Naive thymus-derived CD8-positive, alpha-beta T cell (primary cell): Measurements from ENCODE around the gene CYP1B1. TPM values are rescaled to one million over a fixed set of nuclear protein-coding genes. Genes with fewer than 3 reads are reported as not detected.
"Not testable (repeated sequence)": the region's sequence is repeated elsewhere in the genome, so short reads cannot be mapped to it uniquely, and the experiment has no call there.

Experiments
- ATAC-seq, 2 donors: fragments of 150-1000 bp; cut with Tn5 transposase in 1 of 2; sonication (Bioruptor Pico), chemical (Tn5 transposase) in 1 of 2; 1 replicate in 1 of 2; 2 replicates in 1 of 2; pipeline ENCODE4 v1.10.0; 2021; ENCODE audit warnings: mild to moderate bottlenecking in 2 of 2, moderate library complexity in 2 of 2
- POLR2A ChIA-PET: fragments of 350-600 bp; sonication (Branson Sonifier 250); formaldehyde crosslinking; loops from one replicate; lab custom pipeline; 2021; ENCODE audit warnings: antibody characterized with exemption; lab: Charles Lee
- DNase-seq, 10 donors: peaks; one replicate each; pipeline versions ENCODE4 v3.0.0 to v3.0.0-alpha.2; 2020 to 2022
- H3K27ac Mint-ChIP-seq, 10 donors: one replicate each; pipeline ENCODE4 v1.8.0; 2020 to 2022; ENCODE audit warnings: mild to moderate bottlenecking in 10 of 10, mixed read lengths in 10 of 10, moderate library complexity in 4 of 10, inconsistent platforms in 1 of 10
- H3K27me3 Mint-ChIP-seq, 5 donors: one replicate each; pipeline ENCODE4 v1.8.0; 2021 to 2022; ENCODE audit warnings: mixed read lengths in 5 of 5
- H3K36me3 Mint-ChIP-seq, 3 donors: one replicate each; pipeline ENCODE4 v1.8.0; 2020 to 2022; ENCODE audit warnings: mixed read lengths in 3 of 3, mild to moderate bottlenecking in 2 of 3, inconsistent platforms in 1 of 3
- H3K4me1 Mint-ChIP-seq, 4 donors: one replicate each; pipeline ENCODE4 v1.8.0; 2021 to 2022; ENCODE audit warnings: mixed read lengths in 4 of 4
- H3K4me3 Mint-ChIP-seq, 10 donors: one replicate each; pipeline ENCODE4 v1.8.0; 2020 to 2022; ENCODE audit warnings: mild to moderate bottlenecking in 10 of 10, mixed read lengths in 10 of 10, moderate library complexity in 6 of 10, inconsistent platforms in 1 of 10
- H3K9me3 Mint-ChIP-seq, 9 donors: one replicate each; pipeline ENCODE4 v1.8.0; 2020 to 2022; ENCODE audit warnings: mixed read lengths in 9 of 9, mild to moderate bottlenecking in 3 of 9, inconsistent platforms in 1 of 9, moderate library complexity in 1 of 9
- polyA plus RNA-seq, 3 donors: library from polyadenylated mRNA; unstranded; fragments of 300-500 nt; fragmentation: Illumina TruSeq; gene quantifications; one replicate each; pipeline ENCODE4 v1.2.3, GENCODE V29; 2021
- total RNA-seq, 8 experiments: library from RNA in 2 of 8; stranded (reverse) in 2 of 8; gene quantifications; one replicate each; pipeline ENCODE4 v1.2.3 and lab custom pipeline; 2021 to 2026

The CYP1B1 gene
- total and polyA plus RNA-seq, 5 experiments from 2014 or later = 0.10 to 3.9 (median 1.2) TPM; not detected in 1

- Mint-ChIP-seq H3K9me3 (peaks cover 0 to 4% (median under 1%) of the 10 kb centered on the region in 9 donors), H3K36me3 (peaks cover 0 to under 1% (median 0%) of the 10 kb centered on the region in 3 donors), H3K27me3 (peaks cover 38 to 72% (median 63%) of the 10 kb centered on the region in 5 donors), H3K4me1 (peaks cover 0 to 11% (median 9%) of the 10 kb centered on the region in 4 donors), H3K27ac (no peak overlapping the region), H3K4me3 (no peak overlapping the region)
- no peak for ATAC-seq
- DNase-seq = no peak
- POLR2A ChIA-PET = no interaction called here
These were observed 21.5 kb upstream of the CYP1B1 start for GRCh38 chr2:38097258-38097987.

GRCh38 chr2:38095996-38096861, 20.3 kb upstream of the CYP1B1 start:
- ATAC-seq (peak in 1 of 2 donors; percentile 23), DNase-seq (no peak)
- H3K27me3 Mint-ChIP-seq = peaks cover 36 to 83% (median 56%) of the 10 kb centered on the region in 5 donors
- peaks cover 0 to 4% (median 0%) of the 10 kb centered on the region in 9 donors for H3K9me3 Mint-ChIP-seq
- no peak overlapping the region for H3K4me3 Mint-ChIP-seq
- H3K36me3 Mint-ChIP-seq = no peaks in the 10 kb centered on the region
- H3K4me1 Mint-ChIP-seq = peaks cover 0 to 11% (median 9%) of the 10 kb centered on the region in 4 donors
- POLR2A ChIA-PET = no interaction called here
- H3K27ac Mint-ChIP-seq = no peak overlapping the region

- Mint-ChIP-seq H3K36me3 (no peaks in the 10 kb centered on the region), H3K9me3 (peaks cover 0 to 4% (median 0%) of the 10 kb centered on the region in 9 donors), H3K4me1 (peaks cover 0 to 11% (median 9%) of the 10 kb centered on the region in 4 donors), H3K4me3 (no peak overlapping the region), H3K27me3 (peaks cover 31 to 75% (median 47%) of the 10 kb centered on the region in 5 donors), H3K27ac (no peak overlapping the region)
- ATAC-seq = no peak
- DNase-seq = no peak
- POLR2A ChIA-PET = no interaction called here
These were observed 19.4 kb upstream of the CYP1B1 start for GRCh38 chr2:38095079-38095995.

GRCh38 chr2:38093527-38094165, 17.7 kb upstream of the CYP1B1 start:
- Mint-ChIP-seq H3K27me3 (peaks cover 26 to 63% (median 36%) of the 10 kb centered on the region in 5 donors), H3K9me3 (peaks cover 0 to 4% (median 0%) of the 10 kb centered on the region in 9 donors), H3K27ac (no peak overlapping the region), H3K36me3 (no peaks in the 10 kb centered on the region), H3K4me3 (no peak overlapping the region), H3K4me1 (peaks cover 0 to 8% (median 7%) of the 10 kb centered on the region in 4 donors)
- ATAC-seq = no peak
- DNase-seq = no peak
- POLR2A ChIA-PET = no interaction called here

GRCh38 chr2:38092196-38092902, 16.4 kb upstream of the CYP1B1 start:
- Mint-ChIP-seq H3K9me3 (peaks cover 0 to under 1% (median 0%) of the 10 kb centered on the region in 9 donors), H3K4me1 (peaks cover 0 to 7% (median 0%) of the 10 kb centered on the region in 4 donors), H3K4me3 (no peak overlapping the region), H3K36me3 (no peaks in the 10 kb centered on the region), H3K27ac (no peak overlapping the region), H3K27me3 (peaks cover 18 to 51% (median 28%) of the 10 kb centered on the region in 5 donors)
- POLR2A ChIA-PET = no interaction called here
- ATAC-seq = no peak
- no peak for DNase-seq

GRCh38 chr2:38091760-38092159, 15.8 kb upstream of the CYP1B1 start:
- Mint-ChIP-seq H3K36me3 (no peaks in the 10 kb centered on the region), H3K27ac (no peak overlapping the region), H3K4me3 (no peak overlapping the region), H3K4me1 (peaks cover 0 to 7% (median 0%) of the 10 kb centered on the region in 4 donors), H3K27me3 (peaks cover 15 to 47% (median 27%) of the 10 kb centered on the region in 5 donors), H3K9me3 (no peaks in the 10 kb centered on the region)
- no peak for DNase-seq
- POLR2A ChIA-PET = no interaction called here
- ATAC-seq = no peak

GRCh38 chr2:38090928-38091327, 15.0 kb upstream of the CYP1B1 start:
- Mint-ChIP-seq H3K4me1 (peaks cover 0 to 4% (median under 1%) of the 10 kb centered on the region in 4 donors), H3K4me3 (no peak overlapping the region), H3K36me3 (no peaks in the 10 kb centered on the region), H3K27me3 (peaks cover 7 to 43% (median 30%) of the 10 kb centered on the region in 5 donors), H3K9me3 (no peaks in the 10 kb centered on the region), H3K27ac (no peak overlapping the region)
- ATAC-seq (no peak), DNase-seq (no peak)
- POLR2A ChIA-PET = no interaction called here

- H3K9me3 Mint-ChIP-seq, H3K27ac Mint-ChIP-seq, H3K4me3 Mint-ChIP-seq, H3K4me1 Mint-ChIP-seq, POLR2A ChIA-PET, H3K36me3 Mint-ChIP-seq, DNase-seq, ATAC-seq: not testable (repeated sequence)
- peaks cover 4 to 40% (median 34%) of the 10 kb centered on the region in 5 donors for H3K27me3 Mint-ChIP-seq
These were observed 14.3 kb upstream of the CYP1B1 start for GRCh38 chr2:38090212-38090611.

GRCh38 chr2:38085998-38086698, 10.2 kb upstream of the CYP1B1 start:
- H3K27ac Mint-ChIP-seq, H3K4me3 Mint-ChIP-seq, H3K36me3 Mint-ChIP-seq, POLR2A ChIA-PET, DNase-seq, ATAC-seq, H3K9me3 Mint-ChIP-seq, H3K4me1 Mint-ChIP-seq: not testable (repeated sequence)
- H3K27me3 Mint-ChIP-seq = peaks cover 10 to 53% (median 28%) of the 10 kb centered on the region in 5 donors

GRCh38 chr2:38084556-38084955, 8.6 kb upstream of the CYP1B1 start:
- DNase-seq, H3K27ac Mint-ChIP-seq, H3K4me3 Mint-ChIP-seq, ATAC-seq, H3K9me3 Mint-ChIP-seq, H3K36me3 Mint-ChIP-seq, POLR2A ChIA-PET, H3K4me1 Mint-ChIP-seq: not testable (repeated sequence)
- H3K27me3 Mint-ChIP-seq = peaks cover 10 to 67% (median 39%) of the 10 kb centered on the region in 5 donors

- H3K4me3 Mint-ChIP-seq, DNase-seq, H3K4me1 Mint-ChIP-seq, H3K27ac Mint-ChIP-seq, ATAC-seq, POLR2A ChIA-PET, H3K36me3 Mint-ChIP-seq, H3K9me3 Mint-ChIP-seq: not testable (repeated sequence)
- peaks cover 16 to 72% (median 47%) of the 10 kb centered on the region in 5 donors for H3K27me3 Mint-ChIP-seq
These were observed 6.8 kb upstream of the CYP1B1 start for GRCh38 chr2:38082727-38083126.
